NT2/D1 (cell line): ENCODE data around the gene ATP8B1.

Experiments
- SUZ12 ChIP-seq: IDR thresholded peaks from 2 replicates; pipeline ENCODE4 v1.6.1; 2011; ENCODE audit not compliant: insufficient read length, insufficient read depth; ENCODE audit errors: extremely low read depth
- ZNF274 ChIP-seq: IDR thresholded peaks from 2 replicates; pipeline ENCODE4 v1.6.1; 2011; ENCODE audit warnings: mild to moderate bottlenecking, low read depth, low read length

GRCh38 chr18:57664568-57665165, 138.4 kb downstream of the ATP8B1 start:
- TF ChIP-seq ZNF274 (no peak), SUZ12 (no peak)
